Right kidney (tissue), 9 donors: ENCODE data around the gene APOL6.

Experiments used
- DNase-seq: peaks from one replicate; pipeline ENCODE4 v3.0.0-alpha.2; 2016
- long read RNA-seq, 8 donors: transcript quantifications; one replicate each; lab custom pipeline, GENCODE V29; 2026

APOL6 gene, protein sequence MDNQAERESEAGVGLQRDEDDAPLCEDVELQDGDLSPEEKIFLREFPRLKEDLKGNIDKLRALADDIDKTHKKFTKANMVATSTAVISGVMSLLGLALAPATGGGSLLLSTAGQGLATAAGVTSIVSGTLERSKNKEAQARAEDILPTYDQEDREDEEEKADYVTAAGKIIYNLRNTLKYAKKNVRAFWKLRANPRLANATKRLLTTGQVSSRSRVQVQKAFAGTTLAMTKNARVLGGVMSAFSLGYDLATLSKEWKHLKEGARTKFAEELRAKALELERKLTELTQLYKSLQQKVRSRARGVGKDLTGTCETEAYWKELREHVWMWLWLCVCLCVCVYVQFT
- long read RNA-seq, donor 1: 0 reads
- long read RNA-seq, donor 2: 0 reads
- long read RNA-seq, donor 3: 0 reads
- long read RNA-seq, donor 4, full-length matches to known transcripts: 2 of 2 reads
- long read RNA-seq, donor 4, partial matches to known transcripts: 0 of 2 reads
- long read RNA-seq, donor 4, other reads (novel, unspliced or antisense): 0 of 2 reads
- long read RNA-seq, donor 5, full-length matches to known transcripts: 3 of 3 reads
- long read RNA-seq, donor 5, partial matches to known transcripts: 0 of 3 reads
- long read RNA-seq, donor 5, other reads (novel, unspliced or antisense): 0 of 3 reads
- long read RNA-seq, donor 6: 0 reads
- long read RNA-seq, donor 7, full-length matches to known transcripts: 4 of 4 reads
- long read RNA-seq, donor 7, partial matches to known transcripts: 0 of 4 reads
- long read RNA-seq, donor 7, other reads (novel, unspliced or antisense): 0 of 4 reads
- long read RNA-seq, donor 8: 0 reads

DNA sequence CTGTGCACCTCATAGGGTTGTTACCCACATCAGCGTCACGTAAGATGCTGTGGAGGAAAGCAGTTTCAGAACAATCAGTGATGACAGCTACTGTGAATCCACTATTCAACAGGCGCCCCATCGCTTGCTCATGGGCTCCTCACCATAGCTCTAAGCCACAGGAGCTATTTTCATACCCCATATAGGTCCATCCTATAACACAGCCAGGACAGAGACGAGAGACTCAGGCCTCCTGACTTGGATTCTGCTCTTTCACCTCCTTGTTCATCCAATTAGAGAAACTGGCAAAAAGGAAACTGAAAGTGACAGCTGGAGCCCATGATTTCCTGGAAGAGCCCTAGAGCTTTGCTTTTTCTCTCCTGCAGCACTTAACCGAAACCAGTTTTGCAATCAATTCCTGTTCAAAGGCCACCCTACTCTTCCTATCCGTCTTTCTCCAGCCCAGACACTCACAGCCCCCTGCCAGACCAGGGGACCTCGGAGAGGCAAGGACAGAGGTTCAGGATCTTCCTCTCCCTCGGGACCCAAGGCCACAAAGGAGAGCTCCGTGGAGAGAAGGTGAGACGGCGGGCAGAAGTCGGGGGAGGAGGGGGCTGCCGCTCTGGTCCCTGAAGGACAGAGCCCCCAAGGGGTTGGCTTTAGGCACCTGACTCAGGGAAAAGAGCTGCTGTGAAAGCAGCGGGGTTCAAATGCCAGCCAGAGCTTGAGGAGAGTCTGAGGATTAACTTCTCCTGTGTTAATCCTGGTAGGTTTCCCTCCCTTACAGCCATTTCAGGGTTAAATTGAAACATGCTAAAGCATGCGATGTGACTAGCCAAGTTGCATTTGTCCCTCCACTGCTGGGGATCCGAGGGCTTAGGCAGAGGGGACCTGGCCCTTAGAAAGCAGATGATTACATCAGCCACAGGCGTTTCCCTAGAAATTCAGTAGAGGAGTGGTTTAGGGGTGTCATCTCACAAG is at the start of gene APOL6:
TSS of gene APOL6 (plus strand) at position 381 of the 960 bp plus-strand sequence. CDS start 7,980 bp downstream, outside the sequence.
- DNase-seq: peak; percentile 46

GRCh38 chr22:35599364-35599763 is 48.9 kb upstream of the APOL6 start:
- no peak for DNase-seq

DNA sequence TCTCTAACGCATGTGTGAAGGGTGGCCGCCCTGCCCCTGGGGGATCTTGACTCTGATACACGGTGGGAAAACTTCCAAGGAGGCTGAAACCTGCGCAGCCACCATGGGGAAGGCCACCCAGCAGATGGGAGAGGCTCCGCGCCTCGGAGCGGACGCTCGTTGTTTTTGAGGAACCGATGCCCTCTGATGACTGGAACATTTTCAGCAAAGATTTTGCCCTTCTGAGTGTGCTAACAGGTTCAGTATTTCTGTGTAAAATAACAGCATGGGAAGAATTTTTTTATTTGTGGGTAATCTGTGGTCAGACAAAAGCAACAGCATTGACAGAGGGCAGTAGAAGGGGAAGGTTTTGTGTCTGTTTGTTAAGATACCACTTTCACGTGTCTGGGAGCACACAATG is 47.8 kb upstream of the APOL6 start:
- DNase-seq: no peak

DNA sequence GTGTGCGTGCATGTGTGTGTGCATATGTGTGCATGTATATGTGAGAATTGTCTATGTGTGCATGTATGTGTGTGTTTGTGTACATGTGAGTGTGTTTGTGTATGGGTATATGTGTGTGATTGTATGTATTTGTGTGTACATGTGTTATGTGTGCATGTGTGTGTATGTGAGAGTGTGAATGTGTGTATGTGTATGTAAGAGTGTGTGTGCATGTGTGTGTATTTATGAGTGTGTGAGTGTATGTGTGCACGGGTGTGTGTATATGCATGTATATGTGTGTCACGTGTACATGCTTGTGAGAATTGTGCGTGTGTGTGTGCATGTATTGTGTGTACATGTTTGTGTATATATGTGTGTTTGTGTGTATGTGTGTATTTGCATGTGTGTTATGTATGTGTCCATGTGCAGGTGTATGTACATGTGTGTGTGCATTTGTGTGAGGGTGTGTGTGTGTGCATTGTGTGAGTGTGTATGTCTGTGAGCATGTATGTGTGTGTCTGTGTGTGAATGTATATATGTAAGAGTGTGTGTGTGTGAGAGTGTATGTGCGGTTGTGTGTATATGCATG is 47.1 kb upstream of the APOL6 start:
- no peak for DNase-seq

DNA sequence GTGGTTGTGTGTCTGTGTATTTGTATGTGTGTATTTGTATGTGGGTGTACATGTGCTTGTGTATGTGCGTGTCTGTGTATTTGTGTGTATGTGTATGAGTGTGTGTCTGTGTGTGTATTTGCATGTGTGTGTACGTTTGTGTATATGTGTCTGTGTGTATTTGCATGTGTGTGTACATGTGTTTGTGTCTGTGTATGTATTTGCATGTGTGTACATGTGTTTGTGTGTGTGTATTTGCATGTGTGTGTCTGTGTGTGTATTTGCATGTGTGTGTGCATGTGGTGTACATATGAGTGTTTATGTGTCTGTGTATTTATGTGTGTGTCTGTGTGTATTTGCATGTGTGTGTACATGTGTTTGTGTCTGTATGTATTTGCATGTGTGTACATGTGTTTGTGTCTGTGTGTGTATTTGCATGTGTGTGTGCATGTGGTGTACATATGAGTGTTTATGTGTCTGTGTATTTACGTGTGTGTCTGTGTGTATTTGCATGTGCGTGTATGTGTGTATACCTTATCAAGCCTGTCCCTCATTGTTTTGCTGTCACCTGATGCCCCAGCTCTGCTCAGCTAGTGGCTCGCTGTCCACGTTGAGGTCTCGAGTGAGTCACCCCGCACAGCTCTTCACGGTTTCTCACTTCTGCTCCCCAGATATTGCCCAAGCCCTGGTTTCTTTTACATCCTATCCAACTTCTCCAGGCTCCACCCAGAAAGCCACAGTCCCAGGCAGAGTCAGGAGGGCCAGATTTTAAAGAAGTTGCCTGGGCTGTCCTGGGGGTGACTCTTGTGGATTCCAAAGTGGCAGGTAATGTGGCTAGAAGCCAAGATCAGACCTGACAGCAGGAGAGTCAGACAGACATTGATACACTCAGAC is 46.3 kb upstream of the APOL6 start:
- DNase-seq: no peak

DNA sequence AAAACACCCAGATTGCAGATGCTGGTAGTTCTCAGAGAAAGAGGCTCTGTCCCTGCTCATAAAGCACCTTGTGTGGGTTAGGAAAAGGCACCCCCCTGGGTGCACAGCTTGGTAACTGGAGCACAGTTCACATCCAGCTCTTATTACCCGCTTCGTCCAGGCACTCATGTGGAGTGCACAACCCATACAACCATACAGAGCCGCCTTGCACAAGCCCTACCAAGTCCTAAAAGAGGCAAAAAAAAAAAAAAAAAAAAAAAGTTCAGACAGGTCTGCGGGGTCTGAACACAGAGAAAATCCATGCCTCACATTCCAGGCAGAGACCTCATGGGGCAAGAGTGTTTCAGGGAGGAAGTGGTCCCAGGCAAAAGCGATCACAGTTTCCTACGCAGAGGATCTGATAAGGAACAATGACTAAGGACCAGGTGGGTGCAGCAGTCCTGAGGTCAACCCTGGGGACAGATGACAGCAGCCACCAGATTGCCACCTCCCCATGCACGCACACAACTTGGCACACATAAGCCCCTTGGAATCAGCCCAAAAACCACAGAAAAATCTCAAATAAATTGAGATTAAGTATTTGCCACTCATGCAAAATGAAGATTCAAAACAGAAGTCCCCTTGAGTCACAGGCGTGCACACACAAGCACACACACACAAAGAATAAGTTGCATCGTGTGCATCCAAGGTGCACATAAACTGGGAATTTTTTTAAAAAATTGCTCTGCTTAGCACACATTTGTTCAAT is 43.5 kb upstream of the APOL6 start:
- no peak for DNase-seq

- DNase-seq: no peak
These were observed 42.9 kb upstream of the APOL6 start for GRCh38 chr22:35605369-35605680.

- DNase-seq: no peak
These were observed 42.3 kb upstream of the APOL6 start for GRCh38 chr22:35605851-35606481.

DNA sequence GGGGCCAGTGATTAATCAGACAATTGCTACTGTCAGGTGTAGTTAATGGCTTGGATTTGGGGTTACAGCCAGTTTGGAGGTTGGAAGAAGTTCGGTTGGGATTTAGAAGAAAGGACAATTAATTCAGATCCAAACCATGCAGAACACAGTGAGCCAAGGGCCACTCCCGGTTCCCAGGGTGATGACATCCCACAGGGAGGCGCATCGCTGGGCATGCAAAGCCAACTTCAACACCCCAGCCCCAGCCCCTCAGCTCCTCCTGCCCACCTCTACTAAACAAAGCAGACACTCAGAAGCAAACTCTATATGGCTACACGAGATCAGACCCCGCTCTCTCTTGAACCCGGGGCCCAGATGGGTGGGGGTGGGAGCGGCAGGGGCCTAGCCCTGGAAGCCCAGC is 41.3 kb upstream of the APOL6 start:
- DNase-seq: no peak

- DNase-seq: no peak
These were observed 40.2 kb upstream of the APOL6 start for GRCh38 chr22:35608088-35608487.

DNA sequence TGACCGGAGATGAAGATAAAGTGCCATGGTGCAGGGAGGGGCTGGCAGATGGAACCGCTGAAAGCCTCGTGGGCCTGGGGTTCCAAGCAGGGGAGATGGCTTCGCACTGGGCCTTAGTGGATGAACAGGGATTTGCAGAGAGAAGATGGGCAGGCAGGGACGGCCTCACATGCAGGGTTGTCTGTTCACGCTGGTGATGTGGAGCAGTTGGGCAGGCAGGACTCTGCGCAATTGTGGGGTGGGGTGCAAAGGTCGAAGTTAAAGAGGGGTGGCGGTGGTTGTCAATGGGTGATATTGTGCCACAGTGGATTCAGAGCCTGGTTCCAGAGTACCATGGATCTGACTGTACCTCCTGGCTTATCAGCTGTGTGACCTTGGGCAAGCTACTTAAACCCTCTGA is 39.0 kb upstream of the APOL6 start:
- no peak for DNase-seq

GRCh38 chr22:35609761-35610160 is 38.5 kb upstream of the APOL6 start:
- DNase-seq: no peak

DNA sequence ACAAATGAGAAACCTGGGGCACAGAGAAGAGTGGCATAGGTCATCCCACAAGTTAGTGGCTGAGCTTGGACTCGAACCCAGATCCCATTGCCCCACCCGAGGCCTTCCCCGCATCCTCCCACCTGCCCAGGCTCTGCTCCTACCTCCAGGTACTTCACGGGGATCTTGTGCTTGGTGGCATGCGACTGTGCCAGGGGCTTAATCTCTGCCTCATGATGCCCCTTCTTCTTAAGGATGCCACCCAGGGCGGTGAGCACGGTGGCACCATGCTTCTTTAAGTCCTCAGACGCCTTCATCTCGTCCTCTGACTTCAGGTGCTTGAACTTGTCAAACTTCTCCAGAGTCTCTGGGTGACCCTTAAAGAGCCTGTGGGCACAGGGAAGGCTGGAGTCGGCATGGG is 37.5 kb upstream of the APOL6 start:
- DNase-seq: no peak

DNA sequence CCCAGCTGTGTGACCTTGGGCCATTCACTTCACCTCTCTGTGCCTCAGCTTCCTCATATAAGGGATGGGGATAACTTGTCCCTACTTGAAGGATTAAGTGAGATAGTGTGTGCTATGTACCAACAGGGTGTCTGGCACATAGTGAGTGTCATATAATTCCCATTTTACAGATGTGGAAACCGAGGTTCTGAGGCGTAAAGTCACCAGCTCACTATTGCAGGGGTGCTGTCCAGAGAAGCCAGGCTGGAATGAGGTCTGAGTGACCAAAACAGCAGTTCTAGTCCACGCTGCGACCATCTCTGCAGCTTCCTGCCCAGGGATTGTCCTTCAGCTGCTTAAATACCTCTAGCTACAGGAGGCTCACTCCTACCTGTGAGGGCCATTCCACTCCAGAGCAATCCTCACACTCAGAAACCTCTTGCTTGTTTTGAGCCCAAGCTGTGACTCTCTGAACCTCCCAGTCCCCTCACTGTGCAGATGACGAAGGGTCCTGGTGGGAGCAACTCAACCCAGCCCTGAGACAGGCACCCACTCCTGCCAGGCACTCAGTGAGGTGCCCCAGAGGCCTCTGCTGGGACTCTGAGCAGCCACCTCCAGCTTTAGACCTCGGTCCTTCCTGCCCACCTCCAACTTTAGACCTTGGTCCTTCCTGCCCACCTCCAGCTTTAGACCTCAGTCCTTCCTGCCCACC is 36.9 kb upstream of the APOL6 start:
- DNase-seq: no peak

- no peak for DNase-seq
These were observed 36.2 kb upstream of the APOL6 start for GRCh38 chr22:35611891-35612576.

DNA sequence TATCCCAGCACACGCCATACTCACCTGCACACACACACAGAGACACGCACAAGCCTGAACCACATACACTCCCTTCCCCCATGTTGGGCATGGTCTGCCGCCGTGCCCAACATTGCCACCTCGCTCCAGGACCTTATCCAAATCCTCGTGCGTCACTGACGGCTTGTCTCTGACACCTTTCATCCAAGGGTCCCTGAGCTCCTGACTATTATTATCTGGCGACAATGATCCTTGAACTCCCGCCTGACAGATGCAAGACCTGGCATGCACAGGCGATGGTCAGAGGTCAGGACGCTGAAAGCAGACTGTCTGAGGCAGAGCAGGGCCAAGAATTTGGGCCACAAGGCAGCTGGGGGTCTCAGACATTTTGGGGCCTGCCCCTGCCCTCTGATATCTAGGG is 35.3 kb upstream of the APOL6 start:
- DNase-seq: no peak

DNA sequence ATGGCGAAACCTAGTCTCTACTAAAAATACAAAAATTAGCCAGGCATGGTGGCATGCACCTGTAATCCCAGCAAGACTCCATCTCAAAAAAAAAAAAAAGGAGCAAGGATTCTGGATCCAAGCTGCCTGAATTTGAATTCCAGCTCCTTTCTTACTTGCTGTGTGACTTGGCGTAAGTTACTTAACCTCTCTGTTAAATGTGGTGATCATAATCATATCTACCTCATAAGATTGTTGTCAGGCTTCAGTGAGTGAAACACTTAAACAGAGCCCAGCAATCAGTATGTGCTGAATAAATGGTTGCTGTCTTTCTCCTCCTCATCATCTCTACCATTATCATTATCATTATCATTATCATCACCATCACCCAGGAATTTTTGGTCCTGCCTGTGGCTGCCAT is 33.8 kb upstream of the APOL6 start:
- DNase-seq: no peak

DNA sequence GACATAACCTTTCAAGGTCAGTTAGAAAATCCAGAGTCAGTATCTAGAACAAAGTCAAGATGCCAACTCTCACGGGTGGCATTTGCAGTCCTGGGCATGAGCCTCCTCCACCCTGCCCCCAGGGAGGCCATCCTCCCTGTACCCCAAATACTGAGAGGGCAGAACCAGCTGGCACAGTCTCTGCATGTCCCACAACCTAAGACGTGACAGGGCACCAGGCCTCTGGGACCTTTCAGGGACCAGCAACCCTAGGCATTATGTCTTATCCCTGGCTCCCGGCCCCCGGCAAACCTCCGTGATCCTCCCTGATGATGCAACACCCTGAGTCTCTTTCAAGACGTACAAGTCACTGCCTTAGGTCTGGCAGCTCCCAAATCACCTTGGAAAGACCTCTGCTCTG is 33.1 kb upstream of the APOL6 start:
- DNase-seq: no peak

DNA sequence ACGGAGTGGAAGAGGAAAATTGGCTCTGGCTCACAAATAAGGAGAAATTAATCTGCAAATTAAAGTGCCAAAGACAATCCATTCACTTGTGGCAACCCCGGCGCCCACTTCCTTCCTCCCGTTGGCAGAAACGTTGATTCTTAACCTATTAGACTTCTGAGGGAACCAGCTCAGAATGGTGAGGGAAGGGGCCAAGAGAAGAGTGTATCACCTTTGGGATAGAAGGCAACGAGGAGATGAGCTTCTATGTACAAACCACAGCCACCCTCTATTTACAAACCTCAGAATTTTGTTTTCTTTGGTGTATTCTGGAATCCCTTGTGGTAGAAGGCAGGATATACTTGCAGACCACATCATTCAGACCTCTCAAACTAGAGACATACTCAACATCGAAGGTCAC is 32.2 kb upstream of the APOL6 start:
- no peak for DNase-seq
